ENCODE results near the gene SORBS2. TPM values are rescaled to one million over a fixed set of nuclear protein-coding genes. Genes with fewer than 3 reads are reported as not detected.

SORBS2 gene
- total and polyA plus RNA-seq, 2 donors (not counting 1 experiment from before 2014, with no cell fraction given): 0.25 to 0.89 TPM

DNA sequence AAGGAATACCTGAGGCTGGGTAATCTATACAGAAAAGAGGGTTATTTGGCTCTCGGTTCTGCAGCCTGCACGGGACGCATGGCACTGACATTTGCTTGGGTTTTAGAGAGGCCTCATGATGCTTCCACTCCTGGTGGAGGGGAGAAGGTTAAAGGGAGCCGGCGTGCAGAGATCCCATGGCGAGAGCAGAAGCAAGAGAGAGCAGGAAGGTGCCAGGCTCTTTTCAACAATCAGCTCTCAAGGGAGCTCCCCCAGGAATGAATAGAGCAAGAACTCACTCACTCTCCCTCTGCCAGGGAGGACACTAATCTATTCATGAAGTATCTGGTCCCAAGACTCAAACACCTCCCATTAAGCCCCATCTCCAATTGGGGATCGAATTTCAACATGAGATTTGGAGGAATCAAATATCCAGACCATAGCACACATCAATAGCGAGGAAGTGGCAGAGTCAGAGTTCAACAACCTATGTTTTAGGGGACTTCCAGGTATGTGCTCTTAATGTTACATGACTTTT is 109.8 kb downstream of the SORBS2 start:
- no peak overlapping the region for H3K4me2 ChIP-seq (replicated peaks; ENCODE audit: low read depth, low read length, poor library complexity, severe bottlenecking)
- no peaks in the 10 kb centered on the region for H3K27me3 ChIP-seq (replicated peaks in 1 of 4; ENCODE audit: control extremely low read depth in 1 of 4, control insufficient read depth in 3 of 4, insufficient read depth in 4 of 4, low read length in 3 of 4)
- no peaks in the 10 kb centered on the region for H3K4me1 Mint-ChIP-seq
- H3K4me3 ChIP-seq (ENCODE audit: control extremely low read depth in 1 of 5, extremely low read depth in 1 of 5, insufficient read depth in 1 of 5, low read depth in 2 of 5, low read length in 4 of 5): no peak overlapping the region
- no peak overlapping the region for H3K4me3 Mint-ChIP-seq
- H3K79me2 ChIP-seq (ENCODE audit: control insufficient read depth, insufficient read depth, low read length): no peaks in the 10 kb centered on the region
- no peak overlapping the region for H3K9ac ChIP-seq (ENCODE audit: low read length)
- H3K9me3 Mint-ChIP-seq (ENCODE audit: insufficient read depth): peaks cover 2% of the 10 kb centered on the region
- TF ChIP-seq, protein P1, sequence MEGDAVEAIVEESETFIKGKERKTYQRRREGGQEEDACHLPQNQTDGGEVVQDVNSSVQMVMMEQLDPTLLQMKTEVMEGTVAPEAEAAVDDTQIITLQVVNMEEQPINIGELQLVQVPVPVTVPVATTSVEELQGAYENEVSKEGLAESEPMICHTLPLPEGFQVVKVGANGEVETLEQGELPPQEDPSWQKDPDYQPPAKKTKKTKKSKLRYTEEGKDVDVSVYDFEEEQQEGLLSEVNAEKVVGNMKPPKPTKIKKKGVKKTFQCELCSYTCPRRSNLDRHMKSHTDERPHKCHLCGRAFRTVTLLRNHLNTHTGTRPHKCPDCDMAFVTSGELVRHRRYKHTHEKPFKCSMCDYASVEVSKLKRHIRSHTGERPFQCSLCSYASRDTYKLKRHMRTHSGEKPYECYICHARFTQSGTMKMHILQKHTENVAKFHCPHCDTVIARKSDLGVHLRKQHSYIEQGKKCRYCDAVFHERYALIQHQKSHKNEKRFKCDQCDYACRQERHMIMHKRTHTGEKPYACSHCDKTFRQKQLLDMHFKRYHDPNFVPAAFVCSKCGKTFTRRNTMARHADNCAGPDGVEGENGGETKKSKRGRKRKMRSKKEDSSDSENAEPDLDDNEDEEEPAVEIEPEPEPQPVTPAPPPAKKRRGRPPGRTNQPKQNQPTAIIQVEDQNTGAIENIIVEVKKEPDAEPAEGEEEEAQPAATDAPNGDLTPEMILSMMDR (IDR thresholded peaks at IDR 0.05): no peak
- no peak for TF ChIP-seq EZH2 (IDR thresholded peaks at IDR 0.05; ENCODE audit: borderline replicate concordance, insufficient read depth, low read depth, low read length, poor library complexity, severe bottlenecking)
- no peak overlapping the region for H3K27ac Mint-ChIP-seq
- ChIA-PET CTCF (no interaction called here), POLR2A (no interaction called here)
- peaks cover 0 to 3% (median 0%) of the 10 kb centered on the region in 3 donors for H3K9me3 ChIP-seq (ENCODE audit: control extremely low read depth in 1 of 3, control insufficient read depth in 2 of 3, insufficient read depth in 1 of 3, low read length in 2 of 3)
- H3K27me3 Mint-ChIP-seq: peaks cover 4% of the 10 kb centered on the region
- intact Hi-C loops (cut with micrococcal nuclease): no loop called here
- no peak overlapping the region for H2AFZ ChIP-seq (ENCODE audit: insufficient read depth, low read depth, low read length, poor library complexity, severe bottlenecking)
- no peaks in the 10 kb centered on the region for H3K36me3 ChIP-seq (replicated peaks in 1 of 2; ENCODE audit: control extremely low read depth in 1 of 2, control insufficient read depth in 1 of 2, extremely low read depth in 1 of 2, insufficient read depth in 2 of 2, low read length in 1 of 2)
- no peak for DNase-seq
- no peak overlapping the region for H3K27ac ChIP-seq (ENCODE audit: low read length in 2 of 2)
- H4K20me1 ChIP-seq (ENCODE audit: control insufficient read depth, insufficient read depth, low read length, poor library complexity, severe bottlenecking): no peaks in the 10 kb centered on the region
- H3K4me1 ChIP-seq (ENCODE audit: control insufficient read depth in 2 of 2, insufficient read depth in 2 of 2, low read length in 2 of 2): no peaks in the 10 kb centered on the region
- WGBS (ENCODE audit: insufficient coverage): 90% methylated on average over 4 of the region's 8 CpGs
- no peak for ATAC-seq (ENCODE audit: low read depth)

DNA sequence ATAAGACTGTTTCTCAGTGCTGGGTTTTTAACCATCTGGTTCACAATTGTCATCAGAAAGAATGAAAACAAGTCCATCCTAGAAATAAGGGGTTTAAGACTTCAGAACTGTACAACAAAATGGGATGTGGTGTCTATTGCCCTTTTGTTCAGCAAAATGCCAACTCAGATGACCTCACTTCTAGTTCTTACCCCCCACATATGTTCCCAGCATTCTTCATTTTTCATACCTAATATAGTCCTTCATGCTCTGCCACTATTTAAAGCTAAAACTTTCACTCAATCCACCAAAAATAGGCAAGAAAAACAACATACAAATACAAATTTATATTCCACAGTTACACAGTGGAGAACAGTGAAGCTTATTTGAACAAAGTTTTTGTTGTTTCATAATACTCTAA is 111.4 kb downstream of the SORBS2 start:
- no peak for DNase-seq
- H3K9ac ChIP-seq (ENCODE audit: low read length): no peak overlapping the region
- H3K27me3 ChIP-seq (replicated peaks in 1 of 4; ENCODE audit: control extremely low read depth in 1 of 4, control insufficient read depth in 3 of 4, insufficient read depth in 4 of 4, low read length in 3 of 4): no peaks in the 10 kb centered on the region
- no peak for ATAC-seq (ENCODE audit: low read depth)
- TF ChIP-seq, protein P1 (IDR thresholded peaks at IDR 0.05): no peak
- no peak for TF ChIP-seq EZH2 (IDR thresholded peaks at IDR 0.05; ENCODE audit: borderline replicate concordance, insufficient read depth, low read depth, low read length, poor library complexity, severe bottlenecking)
- no peak overlapping the region for H3K4me3 ChIP-seq (ENCODE audit: control extremely low read depth in 1 of 5, extremely low read depth in 1 of 5, insufficient read depth in 1 of 5, low read depth in 2 of 5, low read length in 4 of 5)
- Mint-ChIP-seq H3K4me3 (no peak overlapping the region), H3K27ac (no peak overlapping the region), H3K27me3 (peaks cover 6% of the 10 kb centered on the region), H3K4me1 (no peaks in the 10 kb centered on the region), H3K9me3 (ENCODE audit: insufficient read depth) (peaks cover 2% of the 10 kb centered on the region)
- H3K4me1 ChIP-seq (ENCODE audit: control insufficient read depth in 2 of 2, insufficient read depth in 2 of 2, low read length in 2 of 2): no peaks in the 10 kb centered on the region
- intact Hi-C loops (cut with micrococcal nuclease): no loop called here
- H3K4me2 ChIP-seq (replicated peaks; ENCODE audit: low read depth, low read length, poor library complexity, severe bottlenecking): no peak overlapping the region
- POLR2A ChIA-PET: no interaction called here
- H3K79me2 ChIP-seq (ENCODE audit: control insufficient read depth, insufficient read depth, low read length): no peaks in the 10 kb centered on the region
- no peaks in the 10 kb centered on the region for H4K20me1 ChIP-seq (ENCODE audit: control insufficient read depth, insufficient read depth, low read length, poor library complexity, severe bottlenecking)
- H3K36me3 ChIP-seq (replicated peaks in 1 of 2; ENCODE audit: control extremely low read depth in 1 of 2, control insufficient read depth in 1 of 2, extremely low read depth in 1 of 2, insufficient read depth in 2 of 2, low read length in 1 of 2): no peaks in the 10 kb centered on the region
- no peak overlapping the region for H2AFZ ChIP-seq (ENCODE audit: insufficient read depth, low read depth, low read length, poor library complexity, severe bottlenecking)
- H3K27ac ChIP-seq (ENCODE audit: low read length in 2 of 2): no peak overlapping the region
- CTCF ChIA-PET: no interaction called here
- peaks cover 0 to 3% (median 0%) of the 10 kb centered on the region in 3 donors for H3K9me3 ChIP-seq (ENCODE audit: control extremely low read depth in 1 of 3, control insufficient read depth in 2 of 3, insufficient read depth in 1 of 3, low read length in 2 of 3)
